K562 (cell line): Measurements from ENCODE around the gene IRS1. TPM values are rescaled to one million over a fixed set of nuclear protein-coding genes. Genes with fewer than 3 reads are reported as not detected.

Experiments
- CREM ChIP-seq: IDR thresholded peaks from 2 replicates; pipeline ENCODE4 v1.6.1; 2014; ENCODE audit warnings: antibody characterized with exemption, low read depth
- KAT2B ChIP-seq: IDR thresholded peaks from one replicate; pipeline ENCODE4 v1.6.1; 2012; ENCODE audit warnings: low read depth, mild to moderate bottlenecking, control low read depth, inconsistent platforms, low read length, moderate library complexity
- KLF1 ChIP-seq: fragments of 450-650 bp; IDR thresholded peaks from 2 replicates; pipeline ENCODE4 v1.6.1; 2016; ENCODE audit warnings: missing genetic modification characterization, missing compliant biosample characterization
- NELFE ChIP-seq: IDR thresholded peaks from 2 replicates; pipeline ENCODE4 v1.6.1; 2011; ENCODE audit warnings: mild to moderate bottlenecking; ENCODE audit not compliant: insufficient read depth, insufficient read length
- NR2F6 ChIP-seq: fragments of 450-650 bp; formaldehyde crosslinking; IDR thresholded peaks from 2 replicates; pipeline ENCODE4 v1.4.0; 2020; ENCODE audit warnings: mild to moderate bottlenecking
- PRPF4 ChIP-seq: fragments of 200-400 bp; formaldehyde crosslinking; IDR thresholded peaks from one replicate; pipeline ENCODE4 v1.6.1; 2017; ENCODE audit warnings: low read length, low read depth, mild to moderate bottlenecking; ENCODE audit not compliant: insufficient read depth, poor library complexity, severe bottlenecking
- PURB ChIP-seq: sonication (generic); formaldehyde crosslinking; IDR thresholded peaks from 2 replicates; pipeline ENCODE4 v1.9.0; 2021; ENCODE audit warnings: low read depth, mild to moderate bottlenecking, missing genetic modification reagents
- RBM22 ChIP-seq: fragments of 200-400 bp; formaldehyde crosslinking; IDR thresholded peaks from 2 replicates; pipeline ENCODE4 v1.6.1; 2018; ENCODE audit warnings: low read length, low read depth; ENCODE audit not compliant: poor library complexity, severe bottlenecking
- RCOR1 ChIP-seq, 2 experiments: IDR thresholded peaks; 2 replicates each; pipeline ENCODE4 v1.6.1; 2012; ENCODE audit warnings: low read depth in 2 of 2, low read length in 2 of 2, borderline replicate concordance in 1 of 2, improper control_type of control experiment in 1 of 2
- RUNX1 ChIP-seq: sonication (generic); IDR thresholded peaks from 2 replicates; pipeline ENCODE4 v1.6.1; 2016; ENCODE audit warnings: antibody characterized with exemption, low read depth
- SIRT6 ChIP-seq: IDR thresholded peaks from one replicate; pipeline ENCODE4 v1.6.1; 2012; ENCODE audit warnings: low read depth, mild to moderate bottlenecking, control low read depth, inconsistent platforms, low read length, moderate library complexity
- SIX5 ChIP-seq, 2 experiments: IDR thresholded peaks; 2 replicates each; pipeline ENCODE4 v1.6.1; 2011; ENCODE audit warnings: low read length in 2 of 2, borderline replicate concordance in 1 of 2, low read depth in 1 of 2, mild to moderate bottlenecking in 1 of 2, moderate library complexity in 1 of 2; ENCODE audit not compliant: insufficient read depth in 1 of 2
- ZC3H4 ChIP-seq: sonication (generic); formaldehyde crosslinking; IDR thresholded peaks from 2 replicates; pipeline ENCODE4 v1.9.0; 2021; ENCODE audit warnings: missing genetic modification reagents, borderline replicate concordance
- ZNF24 ChIP-seq: fragments of 450-650 bp; IDR thresholded peaks from 2 replicates; pipeline ENCODE4 v1.6.1; 2016
- ZNF3 ChIP-seq: fragments of 250-450 bp; sonication (Bioruptor Pico); IDR thresholded peaks from 2 replicates; pipeline ENCODE4 v1.5.0; 2021; ENCODE audit warnings: mild to moderate bottlenecking, moderate library complexity
- ZNF668 ChIP-seq: fragments of 250-450 bp; sonication (Bioruptor Pico); IDR thresholded peaks from 2 replicates; pipeline ENCODE4 v1.8.0; 2022; ENCODE audit warnings: mild to moderate bottlenecking, inconsistent platforms
- ZNF740 ChIP-seq, 3 experiments: fragments of 200-800 bp in 1 of 3; sonication (Bioruptor generic) in 1 of 3; sonication (generic) in 1 of 3; formaldehyde crosslinking in 1 of 3; IDR thresholded peaks; 2 replicates each; pipeline versions ENCODE4 v1.6.1 to v1.8.0; 2016 to 2022; ENCODE audit warnings: mild to moderate bottlenecking in 2 of 3, missing compliant biosample characterization in 2 of 3, missing genetic modification characterization in 2 of 3, missing genetic modification reagents in 1 of 3
- polyA plus RNA-seq, 8 experiments: library from polyadenylated mRNA; depleted of rRNA in 4 of 8; stranded (reverse) in 5 of 8; unstranded in 3 of 8; fragments of >200 nt; fragmentation: Nextera tagmentation in 2 of 8; fragmentation: Illumina TruSeq in 1 of 8; extraction: Ambion mirVana in 2 of 8; extraction: Trizol in 1 of 8; gene quantifications; 2 replicates each; pipeline versions ENCODE4 v1.2.1 to v1.2.3, GENCODE V29; 2011 to 2014; ENCODE audit warnings: inconsistent platforms in 1 of 8, missing spikeins in 1 of 8
- total RNA-seq, 7 experiments: library from RNA; depleted of rRNA in 6 of 7; stranded (reverse); fragments of >200 nt in 6 of 7; fragmentation: Illumina TruSeq in 2 of 7; extraction: Trizol in 2 of 7; gene quantifications; 2 replicates each; pipeline versions ENCODE4 v1.2.1 to v1.2.3, GENCODE V29; 2011 to 2021; ENCODE audit warnings: low replicate concordance in 1 of 7
- TF ChIP-seq, protein P1 (sequence below), 2 experiments: IDR thresholded peaks in 1 of 2; conservative IDR thresholded peaks in 1 of 2; 2 replicates each; pipeline ENCODE4 v1.6.1; 2016; ENCODE audit warnings: low read depth in 2 of 2, mild to moderate bottlenecking in 1 of 2, missing compliant biosample characterization in 1 of 2, missing genetic modification characterization in 1 of 2, moderate library complexity in 1 of 2
- TF ChIP-seq, protein P2 (sequence below): fragments of 200-800 bp; sonication (Bioruptor generic); IDR thresholded peaks from 2 replicates; pipeline ENCODE4 v1.6.1; 2017; ENCODE audit warnings: missing genetic modification characterization, missing compliant biosample characterization

The IRS1 gene
- total and polyA plus RNA-seq, 9 of the 15 experiments (the other 6 are each of a cell fraction or from before 2014, with no cell fraction given) = under 0.01 to 0.31 (median 0.08) TPM; not detected in 1

DNA sequence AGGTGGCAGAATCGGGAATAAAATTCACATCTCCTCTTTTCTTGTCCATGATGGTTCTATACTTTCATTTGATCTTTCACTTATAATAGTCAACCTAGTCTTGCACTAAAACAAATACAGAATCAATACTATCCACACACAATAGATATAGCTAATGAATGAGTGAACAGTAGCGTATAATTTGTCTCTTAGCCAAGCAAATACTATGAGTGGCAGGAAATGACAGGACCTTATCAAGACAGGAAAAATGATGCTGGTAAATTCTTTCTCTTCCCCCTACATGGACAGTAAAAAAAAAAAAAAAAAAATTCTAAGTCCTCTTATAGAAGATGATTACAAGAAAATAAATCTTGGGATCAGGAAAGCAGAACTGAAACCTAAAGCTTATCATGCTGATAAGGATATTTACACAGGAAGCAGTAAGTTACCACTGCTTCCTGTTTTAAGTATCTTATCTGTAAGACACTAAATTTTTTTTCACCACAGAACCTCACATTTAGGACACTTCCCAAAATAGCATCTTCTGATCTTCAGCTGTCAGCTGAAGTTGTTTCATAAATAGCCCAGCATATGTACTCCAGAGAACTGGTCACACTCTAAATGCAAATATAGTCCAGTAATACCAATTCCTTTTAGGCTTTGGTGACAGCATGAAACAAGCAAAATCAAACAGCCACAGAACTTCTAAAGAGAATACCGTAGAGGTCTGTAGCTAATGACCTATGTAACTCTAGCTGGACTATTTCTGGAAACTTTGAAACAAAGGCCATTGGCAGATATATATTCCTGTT lies 27.0 kb downstream of the IRS1 start (continued):
- TF ChIP-seq, protein P1, sequence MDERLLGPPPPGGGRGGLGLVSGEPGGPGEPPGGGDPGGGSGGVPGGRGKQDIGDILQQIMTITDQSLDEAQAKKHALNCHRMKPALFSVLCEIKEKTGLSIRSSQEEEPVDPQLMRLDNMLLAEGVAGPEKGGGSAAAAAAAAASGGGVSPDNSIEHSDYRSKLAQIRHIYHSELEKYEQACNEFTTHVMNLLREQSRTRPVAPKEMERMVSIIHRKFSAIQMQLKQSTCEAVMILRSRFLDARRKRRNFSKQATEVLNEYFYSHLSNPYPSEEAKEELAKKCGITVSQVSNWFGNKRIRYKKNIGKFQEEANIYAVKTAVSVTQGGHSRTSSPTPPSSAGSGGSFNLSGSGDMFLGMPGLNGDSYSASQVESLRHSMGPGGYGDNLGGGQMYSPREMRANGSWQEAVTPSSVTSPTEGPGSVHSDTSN (CRISPR knock-in tag; IDR thresholded peaks at IDR 0.05; ENCODE audit: low read depth) = 0 out of 2 replicates have a peak, but pooled peaks have one; percentile 6
- TF ChIP-seq, protein P1 (tag; conservative IDR thresholded peaks at IDR 0.05; ENCODE audit: low read depth) = peak; percentile 96
- TF ChIP-seq RCOR1 (IDR thresholded peaks at IDR 0.05; ENCODE audit: borderline replicate concordance in 1 of 2, low read depth in 2 of 2, low read length in 2 of 2) (peak; percentile 59 to 98; a peak in 3 of 4 replicates), NELFE (no peak), PRPF4 (no peak), ZNF24 (peak; percentile 26; the same call in 1 of the 2 replicates), ZNF740 (CRISPR knock-in tag; IDR thresholded peaks at IDR 0.05) (no peak), ZNF740 (tag; IDR thresholded peaks at IDR 0.05) (no peak), NR2F6 (no peak), RBM22 (no peak), ZC3H4 (no peak), RUNX1 (no peak), PURB (CRISPR knock-in tag) (no peak), CREM (no peak), SIRT6 (no peak), KLF1 (tag) (no peak), KAT2B (no peak), ZNF3 (CRISPR knock-in tag) (no peak), ZNF668 (CRISPR knock-in tag) (no peak), SIX5 (IDR thresholded peaks at IDR 0.05; ENCODE audit: borderline replicate concordance in 1 of 2, insufficient read depth in 1 of 2, low read depth in 1 of 2, low read length in 2 of 2) (no peak)
- TF ChIP-seq, protein P2, sequence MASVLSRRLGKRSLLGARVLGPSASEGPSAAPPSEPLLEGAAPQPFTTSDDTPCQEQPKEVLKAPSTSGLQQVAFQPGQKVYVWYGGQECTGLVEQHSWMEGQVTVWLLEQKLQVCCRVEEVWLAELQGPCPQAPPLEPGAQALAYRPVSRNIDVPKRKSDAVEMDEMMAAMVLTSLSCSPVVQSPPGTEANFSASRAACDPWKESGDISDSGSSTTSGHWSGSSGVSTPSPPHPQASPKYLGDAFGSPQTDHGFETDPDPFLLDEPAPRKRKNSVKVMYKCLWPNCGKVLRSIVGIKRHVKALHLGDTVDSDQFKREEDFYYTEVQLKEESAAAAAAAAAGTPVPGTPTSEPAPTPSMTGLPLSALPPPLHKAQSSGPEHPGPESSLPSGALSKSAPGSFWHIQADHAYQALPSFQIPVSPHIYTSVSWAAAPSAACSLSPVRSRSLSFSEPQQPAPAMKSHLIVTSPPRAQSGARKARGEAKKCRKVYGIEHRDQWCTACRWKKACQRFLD = 0 out of 2 replicates have a peak, but pooled peaks have one; percentile 29
